HepG2 (cell line): ENCODE data around the gene SKIDA1. TPM values are rescaled to one million over a fixed set of nuclear protein-coding genes. Genes with fewer than 3 reads are reported as not detected.

Source experiments
- AKAP8 ChIP-seq: sonication (generic); formaldehyde crosslinking; IDR thresholded peaks from 2 replicates; pipeline ENCODE4 v1.5.1; 2020; ENCODE audit warnings: mild to moderate bottlenecking, missing genetic modification reagents
- BHLHE40 ChIP-seq: IDR thresholded peaks from 2 replicates; pipeline ENCODE4 v1.6.1; 2011; ENCODE audit warnings: low read length, improper control_type of control experiment
- LCORL ChIP-seq, 2 experiments: fragments of 450-650 bp in 1 of 2; sonication (generic) in 1 of 2; formaldehyde crosslinking in 1 of 2; IDR thresholded peaks; 2 replicates each; pipeline versions ENCODE4 v1.5.0 to v1.6.1; 2017 to 2020; ENCODE audit warnings: antibody characterized with exemption in 1 of 2, missing genetic modification reagents in 1 of 2
- MEIS1 ChIP-seq: sonication (generic); formaldehyde crosslinking; IDR thresholded peaks from 2 replicates; pipeline ENCODE4 v1.9.0; 2021; ENCODE audit warnings: mild to moderate bottlenecking, missing genetic modification reagents, moderate library complexity, borderline replicate concordance
- NCOA1 ChIP-seq: sonication (generic); formaldehyde crosslinking; IDR thresholded peaks from 2 replicates; pipeline ENCODE4 v1.9.0; 2021; ENCODE audit warnings: missing genetic modification reagents
- PRPF4 ChIP-seq: fragments of 200-400 bp; formaldehyde crosslinking; IDR thresholded peaks from 2 replicates; pipeline ENCODE4 v1.6.1; 2016; ENCODE audit warnings: low read length, low read depth; ENCODE audit not compliant: poor library complexity, severe bottlenecking
- PTBP1 ChIP-seq: fragments of 200-400 bp; formaldehyde crosslinking; IDR thresholded peaks from 2 replicates; pipeline ENCODE4 v1.6.1; 2018; ENCODE audit warnings: low read length, low read depth; ENCODE audit not compliant: poor library complexity, severe bottlenecking
- SATB2 ChIP-seq: sonication (generic); formaldehyde crosslinking; IDR thresholded peaks from 2 replicates; pipeline ENCODE4 v1.5.0; 2020; ENCODE audit warnings: missing genetic modification reagents
- SIN3A ChIP-seq: IDR thresholded peaks from 2 replicates; pipeline ENCODE4 v1.6.1; 2011; ENCODE audit warnings: low read depth, mild to moderate bottlenecking, control low read depth, low read length, borderline replicate concordance
- SSRP1 ChIP-seq: IDR thresholded peaks from 2 replicates; pipeline ENCODE4 v1.6.1; 2016; ENCODE audit warnings: control low read depth
- TCF12 ChIP-seq, 2 experiments: fragments of 450-650 bp in 1 of 2; sonication (generic) in 1 of 2; formaldehyde crosslinking in 1 of 2; IDR thresholded peaks; 2 replicates each; pipeline versions ENCODE4 v1.6.1 to v1.8.0; 2017 to 2022; ENCODE audit warnings: antibody characterized with exemption in 1 of 2, mild to moderate bottlenecking in 1 of 2, missing genetic modification reagents in 1 of 2, moderate library complexity in 1 of 2
- TMF1 ChIP-seq: sonication (generic); formaldehyde crosslinking; IDR thresholded peaks from 2 replicates; pipeline ENCODE4 v1.8.1; 2022; ENCODE audit warnings: low read depth, missing genetic modification reagents
- ZNF136 ChIP-seq: sonication (generic); formaldehyde crosslinking; IDR thresholded peaks from 2 replicates; pipeline ENCODE4 v1.8.1; 2022; ENCODE audit warnings: low read depth, mild to moderate bottlenecking, moderate library complexity, missing genetic modification reagents
- ZNF205 ChIP-seq: IDR thresholded peaks from 2 replicates; pipeline ENCODE4 v1.6.1; 2018; ENCODE audit warnings: missing biosample characterization, missing genetic modification reagents
- ZNF335 ChIP-seq: sonication (generic); formaldehyde crosslinking; IDR thresholded peaks from 2 replicates; pipeline ENCODE4 v1.4.0; 2020; ENCODE audit warnings: missing genetic modification reagents
- polyA plus RNA-seq, 8 experiments: library from polyadenylated mRNA; depleted of rRNA in 3 of 8; stranded (reverse) in 7 of 8; unstranded in 1 of 8; fragments of >200 nt; fragmentation: Illumina TruSeq in 4 of 8; extraction: Trizol in 4 of 8; gene quantifications; 2 replicates each; pipeline versions ENCODE4 v1.2.1 to v1.2.3, GENCODE V29; 2011 to 2016; ENCODE audit warnings: low read depth in 4 of 8, missing spikeins in 1 of 8, mixed read lengths in 1 of 8; ENCODE audit not compliant: insufficient read depth in 1 of 8
- total RNA-seq, 5 experiments: library from RNA; depleted of rRNA; stranded (reverse); fragments of >200 nt; fragmentation: Illumina TruSeq; extraction: Trizol; gene quantifications; 2 replicates each; pipeline ENCODE4 v1.2.3, GENCODE V29; 2016; ENCODE audit warnings: low read depth in 1 of 5
- TF ChIP-seq, protein P1 (sequence below): sonication (generic); formaldehyde crosslinking; IDR thresholded peaks from 2 replicates; pipeline ENCODE4 v1.4.0; 2020; ENCODE audit warnings: missing genetic modification reagents
- TF ChIP-seq, protein P2 (sequence below): sonication (generic); formaldehyde crosslinking; IDR thresholded peaks from 2 replicates; pipeline ENCODE4 v1.4.0; 2020; ENCODE audit warnings: mild to moderate bottlenecking, missing genetic modification reagents, borderline replicate concordance
- TF ChIP-seq, protein P3 (sequence below): sonication (generic); formaldehyde crosslinking; IDR thresholded peaks from 2 replicates; pipeline ENCODE4 v1.8.0; 2023; ENCODE audit warnings: mild to moderate bottlenecking, missing genetic modification reagents
- TF ChIP-seq, protein P4 (sequence below): sonication (generic); formaldehyde crosslinking; IDR thresholded peaks from 2 replicates; pipeline ENCODE4 v1.8.1; 2023; ENCODE audit warnings: mild to moderate bottlenecking, moderate library complexity, missing genetic modification reagents
- TF ChIP-seq, protein P5 (sequence below): sonication (generic); formaldehyde crosslinking; IDR thresholded peaks from 2 replicates; pipeline ENCODE4 v1.4.0; 2020; ENCODE audit warnings: missing genetic modification reagents

The SKIDA1 gene
- total and polyA plus RNA-seq, 2 of the 13 experiments (the other 11 are each of a cell fraction or from before 2014, with no cell fraction given), result 0.73 to 1.5 TPM

DNA sequence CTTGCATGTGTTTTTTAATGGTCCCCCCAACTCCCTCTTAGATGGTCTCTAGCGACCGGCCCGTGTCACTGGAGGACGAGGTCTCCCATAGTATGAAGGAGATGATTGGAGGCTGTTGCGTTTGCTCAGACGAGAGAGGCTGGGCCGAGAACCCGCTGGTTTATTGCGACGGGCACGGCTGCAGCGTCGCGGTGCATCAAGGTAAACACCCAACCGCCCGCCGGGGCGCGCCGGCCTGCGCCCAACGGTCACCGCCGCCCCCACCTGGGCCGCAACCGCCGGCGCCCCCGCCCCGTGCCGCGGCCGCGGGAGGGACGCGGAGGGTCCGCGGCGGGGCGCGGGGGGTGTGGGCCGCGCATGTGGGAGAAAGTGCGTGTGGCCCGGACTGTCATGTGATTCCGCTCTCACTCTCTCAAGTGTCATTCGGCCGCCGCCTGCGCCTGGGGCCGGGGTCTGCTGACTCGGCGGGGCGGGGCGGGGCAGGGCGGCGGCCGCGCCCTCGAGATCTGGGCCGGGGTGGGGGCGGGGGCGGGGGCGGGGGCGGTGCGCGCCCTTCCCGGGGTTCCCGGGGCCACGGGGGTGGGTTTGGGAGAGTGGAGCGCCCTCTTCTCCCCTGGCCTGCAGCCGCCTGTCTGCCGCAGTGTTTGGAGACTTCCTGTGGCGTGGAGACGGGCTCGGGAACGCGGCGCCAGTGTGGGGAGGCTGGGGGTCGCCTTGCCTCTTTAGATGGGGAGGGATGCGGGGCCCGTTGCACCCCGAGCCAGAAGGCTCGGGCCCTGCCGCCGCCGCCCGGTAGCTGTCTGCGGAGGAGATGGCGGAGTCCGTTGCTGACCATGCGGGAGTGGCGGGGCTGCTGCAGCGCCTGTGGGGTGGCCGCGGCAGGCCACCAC, 9.4 kb upstream of the SKIDA1 start (continued):
- TF ChIP-seq, protein P1, sequence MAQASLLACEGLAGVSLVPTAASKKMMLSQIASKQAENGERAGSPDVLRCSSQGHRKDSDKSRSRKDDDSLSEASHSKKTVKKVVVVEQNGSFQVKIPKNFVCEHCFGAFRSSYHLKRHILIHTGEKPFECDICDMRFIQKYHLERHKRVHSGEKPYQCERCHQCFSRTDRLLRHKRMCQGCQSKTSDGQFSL (CRISPR knock-in tag), result no peak
- peak; percentile 62; the same call in 1 of the 2 replicates for TF ChIP-seq SIN3A
- no peak for TF ChIP-seq BHLHE40
- no peak for TF ChIP-seq AKAP8 (CRISPR knock-in tag)
- 0 out of 2 replicates have a peak, but pooled peaks have one; percentile 28 for TF ChIP-seq MEIS1 (CRISPR knock-in tag)
- TF ChIP-seq ZNF205, result no peak
- no peak for TF ChIP-seq TCF12 (IDR thresholded peaks at IDR 0.05)
- no peak for TF ChIP-seq TCF12 (CRISPR knock-in tag; IDR thresholded peaks at IDR 0.05)
- no peak for TF ChIP-seq NCOA1
- TF ChIP-seq SATB2, result no peak
- TF ChIP-seq, protein P2, sequence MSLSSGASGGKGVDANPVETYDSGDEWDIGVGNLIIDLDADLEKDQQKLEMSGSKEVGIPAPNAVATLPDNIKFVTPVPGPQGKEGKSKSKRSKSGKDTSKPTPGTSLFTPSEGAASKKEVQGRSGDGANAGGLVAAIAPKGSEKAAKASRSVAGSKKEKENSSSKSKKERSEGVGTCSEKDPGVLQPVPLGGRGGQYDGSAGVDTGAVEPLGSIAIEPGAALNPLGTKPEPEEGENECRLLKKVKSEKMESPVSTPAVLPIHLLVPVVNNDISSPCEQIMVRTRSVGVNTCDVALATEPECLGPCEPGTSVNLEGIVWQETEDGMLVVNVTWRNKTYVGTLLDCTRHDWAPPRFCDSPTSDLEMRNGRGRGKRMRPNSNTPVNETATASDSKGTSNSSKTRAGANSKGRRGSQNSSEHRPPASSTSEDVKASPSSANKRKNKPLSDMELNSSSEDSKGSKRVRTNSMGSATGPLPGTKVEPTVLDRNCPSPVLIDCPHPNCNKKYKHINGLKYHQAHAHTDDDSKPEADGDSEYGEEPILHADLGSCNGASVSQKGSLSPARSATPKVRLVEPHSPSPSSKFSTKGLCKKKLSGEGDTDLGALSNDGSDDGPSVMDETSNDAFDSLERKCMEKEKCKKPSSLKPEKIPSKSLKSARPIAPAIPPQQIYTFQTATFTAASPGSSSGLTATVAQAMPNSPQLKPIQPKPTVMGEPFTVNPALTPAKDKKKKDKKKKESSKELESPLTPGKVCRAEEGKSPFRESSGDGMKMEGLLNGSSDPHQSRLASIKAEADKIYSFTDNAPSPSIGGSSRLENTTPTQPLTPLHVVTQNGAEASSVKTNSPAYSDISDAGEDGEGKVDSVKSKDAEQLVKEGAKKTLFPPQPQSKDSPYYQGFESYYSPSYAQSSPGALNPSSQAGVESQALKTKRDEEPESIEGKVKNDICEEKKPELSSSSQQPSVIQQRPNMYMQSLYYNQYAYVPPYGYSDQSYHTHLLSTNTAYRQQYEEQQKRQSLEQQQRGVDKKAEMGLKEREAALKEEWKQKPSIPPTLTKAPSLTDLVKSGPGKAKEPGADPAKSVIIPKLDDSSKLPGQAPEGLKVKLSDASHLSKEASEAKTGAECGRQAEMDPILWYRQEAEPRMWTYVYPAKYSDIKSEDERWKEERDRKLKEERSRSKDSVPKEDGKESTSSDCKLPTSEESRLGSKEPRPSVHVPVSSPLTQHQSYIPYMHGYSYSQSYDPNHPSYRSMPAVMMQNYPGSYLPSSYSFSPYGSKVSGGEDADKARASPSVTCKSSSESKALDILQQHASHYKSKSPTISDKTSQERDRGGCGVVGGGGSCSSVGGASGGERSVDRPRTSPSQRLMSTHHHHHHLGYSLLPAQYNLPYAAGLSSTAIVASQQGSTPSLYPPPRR (CRISPR knock-in tag), result no peak
- no peak for TF ChIP-seq PRPF4
- no peak for TF ChIP-seq LCORL (IDR thresholded peaks at IDR 0.05)
- TF ChIP-seq LCORL (CRISPR knock-in tag; IDR thresholded peaks at IDR 0.05), result peak; percentile 74
- peak; percentile 72 for TF ChIP-seq PTBP1
- TF ChIP-seq SSRP1 (CRISPR knock-in tag), result no peak
- TF ChIP-seq, protein P3, sequence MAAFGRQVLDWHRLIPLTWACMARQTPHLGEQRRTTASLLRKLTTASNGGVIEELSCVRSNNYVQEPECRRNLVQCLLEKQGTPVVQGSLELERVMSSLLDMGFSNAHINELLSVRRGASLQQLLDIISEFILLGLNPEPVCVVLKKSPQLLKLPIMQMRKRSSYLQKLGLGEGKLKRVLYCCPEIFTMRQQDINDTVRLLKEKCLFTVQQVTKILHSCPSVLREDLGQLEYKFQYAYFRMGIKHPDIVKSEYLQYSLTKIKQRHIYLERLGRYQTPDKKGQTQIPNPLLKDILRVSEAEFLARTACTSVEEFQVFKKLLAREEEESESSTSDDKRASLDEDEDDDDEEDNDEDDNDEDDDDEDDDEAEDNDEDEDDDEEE (CRISPR knock-in tag), result 0 out of 2 replicates have a peak, but pooled peaks have one; percentile 23
- TF ChIP-seq ZNF335 (CRISPR knock-in tag), result 0 out of 2 replicates have a peak, but pooled peaks have one; percentile 25
- TF ChIP-seq ZNF136 (CRISPR knock-in tag), result no peak
- TF ChIP-seq TMF1, result peak; percentile 24; the same call in 1 of the 2 replicates
- TF ChIP-seq, protein P4, sequence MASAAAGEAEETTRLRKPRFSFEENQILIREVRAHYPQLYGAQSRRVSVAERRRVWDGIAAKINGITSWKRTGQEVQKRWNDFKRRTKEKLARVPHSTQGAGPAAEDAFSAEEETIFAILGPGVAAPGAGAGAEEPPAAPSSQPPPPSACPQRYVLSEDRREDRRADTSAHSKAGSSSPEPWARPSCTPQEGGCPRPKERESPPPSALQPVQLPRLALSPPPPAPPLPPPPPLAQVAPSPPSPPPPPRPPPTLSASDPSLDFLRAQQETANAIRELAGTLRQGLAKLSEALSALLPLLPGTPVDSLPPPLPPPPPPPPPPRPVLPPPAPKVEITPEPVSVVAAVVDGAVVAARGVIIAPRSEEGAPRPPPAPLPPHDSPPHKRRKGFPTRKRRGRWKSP (CRISPR knock-in tag), result 0 out of 2 replicates have a peak, but pooled peaks have one; percentile 32
- TF ChIP-seq, protein P5, sequence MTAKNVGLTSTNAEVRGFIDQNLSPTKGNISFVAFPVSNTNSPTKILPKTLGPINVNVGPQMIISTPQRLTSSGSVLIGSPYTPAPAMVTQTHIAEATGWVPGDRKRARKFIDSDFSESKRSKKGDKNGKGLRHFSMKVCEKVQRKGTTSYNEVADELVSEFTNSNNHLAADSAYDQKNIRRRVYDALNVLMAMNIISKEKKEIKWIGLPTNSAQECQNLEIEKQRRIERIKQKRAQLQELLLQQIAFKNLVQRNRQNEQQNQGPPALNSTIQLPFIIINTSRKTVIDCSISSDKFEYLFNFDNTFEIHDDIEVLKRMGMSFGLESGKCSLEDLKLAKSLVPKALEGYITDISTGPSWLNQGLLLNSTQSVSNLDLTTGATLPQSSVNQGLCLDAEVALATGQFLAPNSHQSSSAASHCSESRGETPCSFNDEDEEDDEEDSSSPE, result no peak
